GM12891 (cell line): ENCODE measurements around the gene BPIFB6.

ENCODE experiments used
- POLR2AphosphoS5 ChIP-seq: IDR thresholded peaks from 2 replicates; pipeline ENCODE4 v1.6.1; 2011; ENCODE audit warnings: low read depth, low read length, control low read depth
- POU2F2 ChIP-seq: IDR thresholded peaks from 2 replicates; pipeline ENCODE4 v1.6.1; 2011; ENCODE audit warnings: low read depth, mild to moderate bottlenecking, control low read depth, low read length, moderate library complexity

GRCh38 chr20:33015114-33015484 is 16.3 kb upstream of the BPIFB6 start:
- TF ChIP-seq POLR2AphosphoS5 = no peak
- TF ChIP-seq POU2F2 = no peak
